GM18870 (cell line): ENCODE data around the gene VEGFA.

Experiments used
- ATAC-seq: cut with Tn5 transposase; IDR thresholded peaks from one replicate; pipeline ENCODE4 v1.9.1; 2021; ENCODE audit warnings: moderate library complexity; ENCODE audit not compliant: unreplicated experiment

Gene VEGFA

DNA sequence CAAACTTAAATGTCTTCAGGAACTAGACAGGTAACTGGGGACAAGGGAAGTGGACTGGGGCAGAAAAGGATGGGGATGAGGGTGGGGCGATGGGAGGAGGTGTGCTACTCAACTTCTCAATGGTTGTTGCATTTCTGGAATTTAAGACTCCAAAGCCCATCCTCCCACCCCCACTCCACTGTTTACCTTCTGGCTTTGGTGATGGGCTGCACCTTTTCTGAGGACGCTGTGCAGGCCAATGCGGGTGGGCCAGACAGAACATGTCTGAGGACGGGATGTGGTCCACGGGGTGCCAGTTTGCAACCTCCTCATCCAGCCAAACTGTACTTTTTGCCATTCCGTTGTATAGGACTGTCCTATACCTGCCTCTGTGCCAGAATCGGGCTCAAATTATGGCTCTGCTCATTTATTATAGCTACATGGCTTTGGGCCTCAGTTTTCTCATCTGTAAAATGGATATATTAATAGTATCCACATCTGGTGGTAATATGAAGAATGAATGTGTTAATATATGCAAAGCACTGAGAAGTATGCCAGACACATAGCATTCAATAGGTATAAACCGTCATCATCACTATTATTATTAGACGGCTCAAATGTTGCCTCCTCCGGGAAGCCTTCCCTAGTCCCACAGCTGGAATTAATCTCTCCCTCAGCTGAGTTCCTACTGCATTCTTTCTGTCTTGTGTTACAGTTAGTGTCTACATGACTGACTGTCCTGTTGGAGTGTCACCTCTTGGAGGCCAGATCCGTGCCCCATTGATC lies 31.0 kb upstream of the VEGFA start:
- no peak for ATAC-seq

DNA sequence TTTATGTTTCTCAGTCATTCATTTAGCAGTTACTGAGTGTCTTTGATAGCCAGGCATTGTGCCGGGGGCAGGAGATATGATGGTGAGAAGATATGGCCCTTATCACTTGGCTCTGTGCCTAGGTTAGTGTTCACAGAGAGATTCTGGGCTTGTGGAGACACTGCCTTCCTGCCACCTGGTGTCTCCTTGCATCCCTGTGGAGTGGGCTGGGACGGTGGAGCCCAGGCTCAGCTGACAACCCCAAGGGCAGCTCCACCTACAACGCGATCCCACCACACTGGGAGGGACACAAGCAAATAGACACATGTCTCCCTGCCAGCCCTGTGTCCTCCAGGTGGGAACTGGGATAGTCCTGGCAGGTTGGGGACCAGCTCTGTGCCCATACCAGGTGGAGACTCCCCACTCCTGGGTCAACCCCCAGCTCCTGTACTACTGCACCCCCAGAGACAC lies 30.3 kb upstream of the VEGFA start:
- ATAC-seq, result no peak

DNA sequence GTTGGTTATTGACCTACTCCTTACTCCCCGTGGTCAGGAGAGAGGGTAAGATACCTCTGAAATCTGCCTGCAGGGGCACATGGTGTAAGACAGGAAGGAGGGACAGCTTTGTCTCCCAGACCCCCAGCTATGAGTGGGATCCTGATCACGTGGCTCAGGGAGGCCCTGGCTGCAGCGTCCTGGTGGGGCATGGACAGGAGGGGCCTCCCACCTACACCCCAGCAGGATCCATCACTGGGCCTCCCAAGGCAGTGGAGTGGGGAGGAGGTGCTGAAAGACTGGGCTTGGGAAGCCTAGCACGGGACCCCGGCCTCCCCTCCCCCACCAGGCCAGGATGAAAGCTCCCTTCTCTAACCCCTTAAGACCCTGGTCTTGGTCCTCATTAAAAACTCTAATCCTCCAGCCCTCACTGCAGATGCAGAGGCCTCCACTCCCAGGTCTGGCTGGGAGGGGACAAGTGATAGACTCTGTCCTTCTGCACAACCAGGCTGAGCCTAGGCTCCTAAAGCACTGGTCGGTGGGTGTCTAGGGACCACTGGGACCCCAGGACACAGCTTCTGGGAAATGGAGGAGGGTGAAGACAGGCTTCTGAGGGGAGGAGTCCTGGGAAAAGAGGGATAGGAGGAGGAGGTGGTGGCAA lies 29.6 kb upstream of the VEGFA start:
- no peak for ATAC-seq

DNA sequence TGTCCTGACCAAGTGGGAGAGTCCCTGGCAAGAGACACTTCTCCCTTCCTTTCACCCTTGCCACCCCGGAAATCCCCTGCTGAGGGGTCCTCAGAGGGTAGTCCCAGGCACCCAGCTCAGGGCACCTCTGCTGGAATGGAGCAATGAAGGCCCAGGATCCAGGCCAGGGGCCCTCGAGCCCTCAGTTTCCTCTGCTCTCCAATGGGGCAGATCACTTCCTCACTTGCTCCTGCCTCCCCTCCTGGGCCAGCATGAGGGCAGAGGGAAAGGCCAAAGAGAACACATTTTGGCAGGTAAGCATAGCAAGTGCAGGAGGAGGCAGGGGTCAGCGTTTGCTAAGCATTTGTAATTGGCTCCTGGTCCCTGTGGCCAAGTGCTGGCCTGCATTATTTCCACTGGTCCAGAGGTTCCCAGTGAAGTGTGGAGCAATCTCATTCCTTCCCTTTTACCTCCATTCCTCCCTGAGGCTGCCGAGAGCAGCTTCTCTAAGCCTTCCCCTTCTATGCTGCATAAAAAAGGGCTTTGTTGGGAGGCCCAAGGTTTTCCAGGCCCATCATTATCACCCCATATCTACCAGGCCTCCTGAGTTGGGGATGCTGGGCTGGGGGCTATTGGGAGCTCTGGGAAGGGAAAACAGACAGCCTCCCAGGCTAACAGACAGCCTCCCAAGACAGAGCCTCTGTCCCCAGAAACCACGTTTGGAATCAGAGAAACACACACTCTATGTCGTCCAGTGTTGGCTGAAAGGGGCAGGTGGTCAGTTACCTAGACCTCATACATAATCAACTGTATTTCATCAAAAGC lies 28.8 kb upstream of the VEGFA start:
- no peak for ATAC-seq

DNA sequence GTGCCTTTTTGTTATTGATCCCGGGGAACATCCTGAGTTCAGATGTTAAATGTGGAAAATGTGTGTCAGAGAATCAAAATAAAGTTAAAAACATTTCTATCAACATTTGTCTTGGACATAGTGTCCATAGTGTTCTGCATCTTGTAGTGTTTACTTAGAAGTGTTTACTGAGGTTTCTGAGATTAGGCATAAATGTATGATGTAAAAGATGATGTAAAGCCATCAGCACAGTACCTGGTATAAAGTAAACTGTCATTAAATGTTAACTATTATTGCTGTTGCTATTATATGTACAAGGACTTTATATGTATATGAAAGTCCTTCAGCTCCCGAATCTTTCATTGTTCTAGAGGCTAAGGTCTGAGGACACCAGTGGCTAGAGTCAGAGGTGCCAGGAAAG lies 28.2 kb upstream of the VEGFA start:
- ATAC-seq, result no peak

DNA sequence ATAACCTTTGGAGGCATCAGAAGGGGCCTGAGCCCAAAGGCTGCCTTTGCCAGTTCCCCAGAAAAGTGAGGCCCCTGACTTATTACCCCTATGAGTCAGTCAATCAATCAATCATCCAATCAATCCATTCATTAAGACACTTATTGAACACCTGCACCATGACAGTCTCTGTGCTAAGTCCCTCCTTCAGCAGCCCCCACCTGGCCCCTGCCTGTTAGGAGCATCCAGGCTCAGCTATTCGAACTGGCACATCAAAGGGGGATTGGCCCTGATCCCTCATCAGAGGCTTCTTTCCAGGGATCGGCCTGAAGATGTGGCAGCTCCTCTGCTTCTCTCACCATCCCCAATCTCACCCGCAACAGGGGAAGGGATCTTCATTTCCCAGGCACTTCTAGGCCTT lies 27.7 kb upstream of the VEGFA start:
- ATAC-seq, result no peak

DNA sequence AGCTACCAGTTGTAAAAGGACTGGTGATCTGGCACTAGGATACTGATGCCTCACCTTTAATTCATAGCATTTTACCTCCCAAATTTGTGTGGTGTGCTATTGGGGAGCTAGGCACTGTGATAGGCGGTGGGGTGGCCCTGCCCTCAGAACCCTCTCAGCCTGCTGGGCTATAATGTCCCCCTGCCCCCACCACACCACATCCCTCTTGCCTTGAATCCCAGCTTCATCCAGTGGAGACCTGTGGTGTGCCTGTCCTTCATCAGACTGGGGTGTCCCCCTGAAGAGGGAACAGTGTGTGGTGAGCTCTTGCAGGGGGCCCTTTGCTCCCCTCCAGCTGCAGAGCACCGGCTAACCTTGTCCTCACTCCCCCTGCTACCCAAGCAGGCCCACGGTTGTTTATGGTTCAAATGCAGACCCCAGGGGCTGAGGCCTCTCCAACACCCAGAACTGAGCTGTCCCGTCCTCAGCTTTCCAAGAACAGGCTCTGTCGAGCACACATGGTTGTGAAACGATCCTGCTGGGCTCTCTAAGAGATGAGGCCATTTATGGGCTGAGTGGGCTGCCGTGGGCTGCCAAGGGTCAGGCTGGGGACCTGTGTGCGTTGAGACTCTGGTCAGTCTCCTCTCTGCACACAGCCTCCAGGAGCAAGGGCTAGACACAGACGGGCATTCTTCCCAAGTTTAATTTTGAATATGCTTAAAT lies 26.9 kb upstream of the VEGFA start:
- ATAC-seq, result no peak

DNA sequence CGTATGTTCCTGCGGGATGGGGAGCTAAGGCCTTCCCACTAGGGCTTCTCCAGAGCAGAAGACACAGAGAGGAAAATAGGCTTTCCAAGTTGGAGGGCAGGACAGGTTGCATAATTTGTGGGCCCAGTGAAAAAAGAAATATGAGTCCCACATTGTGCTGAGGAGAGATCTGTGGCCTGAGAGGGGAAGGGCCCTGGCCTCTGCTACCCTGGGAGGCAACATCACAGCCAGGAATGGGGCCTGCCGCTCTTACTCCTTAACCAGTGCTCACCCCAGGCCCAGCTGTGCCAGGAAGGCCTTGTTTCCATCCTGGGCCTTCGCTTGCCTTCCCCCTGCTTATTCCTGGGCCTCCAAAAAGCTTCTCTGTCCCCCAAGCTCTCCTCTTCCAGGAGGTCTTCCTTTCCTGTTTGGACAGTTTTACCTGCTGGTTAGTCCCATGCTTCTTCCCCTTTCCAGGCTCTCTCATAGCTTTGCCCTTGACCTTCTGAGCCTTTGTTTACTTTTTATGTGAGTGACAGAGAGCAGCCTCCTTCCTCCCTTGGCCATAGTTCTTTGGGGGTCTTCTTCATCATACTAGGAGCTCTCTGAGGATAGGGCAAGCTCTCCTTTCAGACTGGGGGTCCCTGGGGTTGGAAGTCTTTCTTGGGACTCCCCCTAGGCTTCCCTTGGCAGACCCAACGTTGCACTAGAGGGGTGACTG lies 26.2 kb upstream of the VEGFA start:
- ATAC-seq, result no peak

DNA sequence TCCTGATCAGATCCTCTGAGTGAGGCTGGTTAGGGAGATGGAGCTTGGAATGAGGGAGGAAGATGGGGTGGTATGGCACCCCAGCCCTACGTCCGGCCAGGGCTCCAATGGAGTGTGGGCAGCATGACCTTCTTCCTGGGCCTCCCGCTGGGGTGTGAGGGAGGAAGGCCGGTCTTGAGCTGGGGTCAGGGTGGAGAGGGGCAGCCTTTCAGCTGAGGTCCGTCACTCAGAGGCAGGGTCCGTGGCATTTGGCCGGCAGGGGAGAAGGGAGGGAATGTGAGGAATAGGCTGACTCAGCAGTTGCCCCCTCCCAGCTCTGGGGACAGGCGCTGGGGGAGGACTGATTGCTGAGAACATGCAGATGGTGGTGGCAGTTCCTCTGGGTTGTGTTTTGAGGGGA lies 25.5 kb upstream of the VEGFA start:
- no peak for ATAC-seq

DNA sequence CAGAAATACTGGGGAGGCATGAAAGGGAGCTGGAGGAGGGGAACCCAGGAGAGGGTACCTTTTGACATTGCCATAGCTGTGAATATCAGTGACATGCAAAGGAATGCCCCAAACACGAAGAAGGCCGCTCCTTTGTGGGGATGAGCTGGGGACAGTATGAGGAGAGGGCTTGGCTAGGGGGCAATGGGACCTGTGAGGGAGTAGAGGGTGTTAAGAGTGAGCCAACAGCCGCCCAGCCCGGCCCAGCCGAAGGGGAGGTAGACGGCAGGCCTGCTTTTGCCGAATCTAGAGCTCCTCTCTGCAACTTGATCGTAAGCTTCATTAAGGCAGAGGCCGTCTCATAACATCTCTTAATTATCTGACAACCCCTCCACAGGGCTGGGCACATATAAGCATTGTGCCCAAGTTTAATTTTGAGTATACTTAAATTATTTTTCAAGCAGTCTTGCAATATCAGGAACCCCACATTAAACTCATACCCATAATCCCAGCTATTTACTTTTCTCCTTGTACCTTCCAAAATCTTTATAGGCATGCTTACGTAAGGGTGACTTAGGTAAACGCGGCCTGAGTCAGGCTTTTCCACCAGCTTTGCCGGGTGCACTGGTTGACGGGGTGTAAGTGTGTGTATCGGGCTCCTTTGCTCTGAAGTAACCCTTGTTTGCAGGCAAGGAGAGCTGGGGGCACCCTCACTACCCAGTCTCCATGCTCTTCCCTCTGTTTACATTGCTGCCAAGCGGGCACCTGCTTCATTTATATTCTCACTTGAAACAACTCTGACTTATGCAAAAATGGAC lies 24.9 kb upstream of the VEGFA start:
- no peak for ATAC-seq

DNA sequence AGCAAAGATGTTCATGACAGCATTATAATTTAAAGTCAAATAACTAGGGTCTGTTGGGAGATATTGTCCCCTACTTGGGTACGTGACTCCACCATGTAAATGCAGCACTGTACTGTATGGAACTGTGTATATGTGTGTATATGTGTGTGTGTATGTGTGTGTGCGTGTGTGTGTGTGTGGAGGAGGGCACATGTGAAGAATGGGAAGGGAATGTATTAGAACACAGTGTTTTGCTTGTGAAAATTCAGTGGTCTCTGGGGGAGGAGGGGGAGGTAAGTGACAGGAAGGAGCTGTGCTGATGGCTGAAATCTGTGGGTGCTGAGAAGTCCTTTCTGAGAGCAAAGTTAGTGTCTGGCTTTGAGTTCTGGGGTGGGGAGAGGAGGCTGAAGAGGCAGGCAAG lies 23.9 kb upstream of the VEGFA start:
- no peak for ATAC-seq

DNA sequence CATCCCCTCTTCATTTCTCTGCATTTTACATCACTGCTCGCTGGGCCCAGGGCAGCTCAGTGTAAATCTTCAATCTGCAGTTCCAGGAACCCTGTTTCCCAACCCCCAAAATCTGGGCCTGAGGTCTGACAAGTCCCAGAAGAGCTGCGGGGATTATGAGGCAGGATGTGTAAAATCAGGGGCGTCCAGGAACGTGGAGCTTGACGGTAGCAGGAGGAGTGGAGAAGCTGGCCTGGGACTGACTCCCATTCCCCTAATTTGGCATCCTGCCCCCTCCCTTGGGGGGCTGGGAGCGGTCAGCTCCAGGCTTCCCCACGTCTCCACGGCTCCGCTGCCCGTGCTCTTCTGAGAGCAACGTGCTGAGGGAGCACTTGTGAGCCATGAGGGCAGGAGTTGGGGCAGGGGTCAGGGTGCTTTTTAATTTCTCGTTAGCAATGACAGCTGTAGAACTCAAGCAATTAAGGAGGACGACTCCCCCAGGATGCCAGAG lies 23.4 kb upstream of the VEGFA start:
- no peak for ATAC-seq

DNA sequence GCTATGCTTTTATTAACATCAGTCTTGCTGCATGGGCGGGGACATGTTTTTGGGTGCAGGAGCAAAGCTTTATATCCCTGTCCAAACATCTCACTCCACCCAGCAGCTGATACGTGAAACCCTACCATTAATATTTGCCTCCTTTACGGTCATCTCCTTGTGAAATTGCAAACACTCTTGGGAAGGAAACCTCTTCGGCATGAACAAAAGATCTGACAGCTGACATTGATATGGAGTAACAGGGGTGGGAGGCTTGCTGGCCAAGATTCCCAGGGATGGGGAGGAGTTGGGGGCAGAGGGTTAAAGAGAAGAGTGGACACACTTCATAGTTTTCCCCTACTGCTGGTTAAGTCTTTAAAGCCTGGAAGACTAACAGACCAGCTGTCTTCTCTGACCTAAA lies 22.2 kb upstream of the VEGFA start:
- ATAC-seq, result no peak

DNA sequence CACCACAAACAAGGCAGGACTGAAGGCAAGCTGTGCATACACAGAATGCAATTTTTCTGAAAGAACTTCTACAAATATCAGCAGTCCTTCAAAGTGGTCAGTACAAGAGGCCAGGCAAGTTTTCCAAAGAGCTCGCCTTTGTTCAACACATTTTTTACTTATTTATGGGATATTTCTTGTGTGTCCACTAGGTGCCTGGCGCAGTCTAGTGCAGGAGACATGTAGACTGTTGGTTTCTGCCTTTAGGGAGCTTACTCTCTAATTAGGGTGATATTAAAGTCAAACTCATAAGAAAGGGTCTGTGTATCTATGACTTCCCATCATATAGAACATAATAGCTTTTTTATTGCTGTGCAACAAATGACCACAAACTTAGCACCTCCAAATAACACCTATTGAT lies 21.2 kb upstream of the VEGFA start:
- ATAC-seq, result no peak

DNA sequence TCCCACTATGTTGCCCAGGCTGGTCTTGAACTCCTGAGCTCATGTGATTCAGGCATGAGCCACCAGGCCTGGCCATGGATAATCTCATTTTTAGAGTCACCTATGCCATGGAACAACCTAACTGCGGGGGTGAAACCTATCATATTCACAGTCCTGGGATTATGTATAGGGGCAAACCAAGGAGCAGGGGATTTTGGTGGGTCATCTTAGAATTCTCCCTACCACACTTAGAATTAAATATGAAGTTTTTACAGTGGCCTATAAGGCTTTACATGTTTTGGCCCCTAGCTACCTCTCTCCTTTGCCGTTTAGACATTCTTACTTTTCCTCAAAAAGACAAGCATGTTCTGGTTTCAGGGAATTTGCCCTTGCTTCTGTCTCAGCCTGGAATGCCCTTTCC lies 20.6 kb upstream of the VEGFA start:
- ATAC-seq, result no peak

DNA sequence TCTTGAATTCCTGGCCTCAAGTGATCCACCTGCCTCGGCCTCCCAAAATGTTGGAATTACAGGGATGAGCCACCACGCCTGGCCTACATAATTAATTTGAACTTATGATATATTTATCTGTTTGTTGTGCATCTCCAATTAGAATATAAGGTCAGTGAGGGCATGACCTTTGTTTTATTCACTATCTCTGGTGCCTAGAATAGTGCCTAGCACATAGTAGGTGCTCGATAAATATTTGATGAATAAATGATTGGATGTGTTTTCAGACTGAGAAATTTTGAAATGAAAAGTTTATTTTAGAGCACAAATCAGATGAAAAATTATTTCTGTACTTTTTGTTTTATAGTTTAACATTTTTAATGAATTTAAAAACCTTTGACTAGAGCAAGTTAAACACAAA lies 19.4 kb upstream of the VEGFA start:
- no peak for ATAC-seq

DNA sequence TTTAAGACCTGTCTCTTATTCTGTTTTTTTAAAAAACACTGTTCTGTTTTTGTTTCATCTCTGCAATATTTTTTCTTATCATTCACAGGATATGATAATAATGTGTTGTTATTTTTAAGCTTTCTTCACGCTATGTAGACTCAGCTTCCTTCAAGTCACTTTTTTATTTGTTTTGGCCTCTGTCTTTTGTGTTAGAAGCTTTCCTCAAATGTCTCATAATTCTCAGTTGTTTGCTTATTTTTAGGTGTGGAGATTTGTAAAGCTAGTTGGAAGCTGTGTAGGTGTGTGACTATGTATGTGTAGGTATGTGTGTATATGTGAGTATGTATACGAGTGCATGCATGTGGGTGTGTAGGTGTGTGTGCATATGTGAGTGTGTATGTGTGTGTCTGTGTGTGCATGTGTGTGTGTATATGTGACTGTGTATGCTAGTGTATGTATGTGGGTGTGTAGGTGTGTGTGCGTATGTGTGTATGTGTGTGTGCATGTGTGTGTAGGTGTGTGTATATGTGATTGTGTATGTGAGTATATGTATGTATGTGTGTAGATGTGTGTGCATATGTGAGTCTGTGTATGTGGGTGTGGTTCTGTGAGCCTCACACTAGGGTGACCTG lies 16.3 kb upstream of the VEGFA start:
- ATAC-seq, result no peak

DNA sequence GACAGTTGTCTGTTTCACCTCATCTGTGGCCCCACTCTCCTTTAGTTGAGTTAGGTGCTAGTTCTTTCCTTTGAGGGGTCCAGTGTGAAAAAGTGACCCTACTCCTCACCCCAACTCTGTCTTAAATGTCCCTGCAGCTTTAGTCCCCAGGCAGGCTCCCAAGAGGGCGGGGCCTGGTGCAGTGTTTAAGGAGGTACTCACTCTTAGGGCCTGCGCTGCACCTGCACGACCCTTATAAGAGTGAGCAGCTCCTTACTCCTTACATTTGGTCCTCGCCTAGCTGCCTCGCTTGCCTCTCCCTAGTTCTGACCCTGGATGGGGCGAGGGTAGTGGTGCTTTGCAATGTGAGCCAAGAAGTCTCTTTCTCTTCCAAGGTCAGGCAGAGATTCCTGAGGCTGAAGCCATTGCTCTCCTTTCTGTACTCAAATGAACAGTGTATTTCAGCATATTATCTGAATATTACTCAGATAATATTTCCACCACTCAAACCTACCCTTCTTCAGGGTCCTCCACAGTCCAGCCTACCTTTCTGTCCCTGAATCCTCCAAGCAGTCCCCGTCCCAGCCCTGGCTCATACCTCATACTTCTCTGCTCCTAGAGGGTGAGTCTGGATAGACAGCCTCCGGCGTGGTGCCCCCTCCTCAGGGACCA lies 11.9 kb upstream of the VEGFA start:
- ATAC-seq, result no peak

DNA sequence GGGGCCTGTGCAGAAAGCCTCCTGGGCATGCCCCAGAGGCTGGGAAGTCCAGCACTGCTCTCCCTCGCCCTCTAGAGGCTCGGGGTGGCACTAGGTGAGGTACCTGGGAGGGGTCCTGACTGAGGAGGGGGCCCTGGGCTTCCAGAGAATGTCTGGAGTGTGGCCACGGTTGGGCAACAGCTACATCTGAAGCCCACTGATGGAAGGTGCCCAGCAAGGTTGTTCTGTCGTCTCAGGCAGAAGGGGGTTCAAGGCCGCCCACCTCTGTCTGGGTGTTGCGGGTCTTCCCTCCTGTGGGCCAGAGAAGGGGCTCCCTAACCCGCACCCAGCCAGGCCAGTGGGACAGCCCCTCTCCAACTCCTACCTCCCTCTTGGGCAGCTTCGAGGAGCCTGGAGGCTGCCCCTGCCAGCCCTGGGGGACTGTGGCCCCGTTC lies 11.4 kb upstream of the VEGFA start:
- ATAC-seq, result no peak
